Natural killer cell (primary cell): ENCODE results near the gene PRKN. TPM values are rescaled to one million over a fixed set of nuclear protein-coding genes. Genes with fewer than 3 reads are reported as not detected.
"Not testable (repeated sequence)": the region's sequence is repeated elsewhere in the genome, so short reads cannot be mapped to it uniquely, and the experiment has no call there.

Experiments
- ATAC-seq, 3 donors: fragments of 150-1000 bp in 2 of 3; fragments of 200-7000 bp in 1 of 3; cut with Tn5 transposase; 1 replicate in 1 of 3; 2 replicates in 2 of 3; pipeline ENCODE4 v1.10.0; 2021; ENCODE audit warnings: mild to moderate bottlenecking in 2 of 3, moderate library complexity in 2 of 3
- DNase-seq, 2 donors: peaks; one replicate each; pipeline versions ENCODE4 v3.0.0 to v3.0.0-alpha.2; 2013 to 2021; ENCODE audit warnings: mixed read lengths in 1 of 2
- H3K27ac ChIP-seq: one replicate; pipeline ENCODE4 v1.5.1; 2013; ENCODE audit warnings: mild to moderate bottlenecking, low read length
- H3K27me3 ChIP-seq: one replicate; pipeline ENCODE4 v1.6.1; 2013; ENCODE audit warnings: low read length; ENCODE audit not compliant: control insufficient read depth, insufficient read depth
- H3K36me3 ChIP-seq: one replicate; pipeline ENCODE4 v1.6.1; 2013; ENCODE audit warnings: low read length; ENCODE audit not compliant: control insufficient read depth, insufficient read depth
- H3K4me1 ChIP-seq: one replicate; pipeline ENCODE4 v1.6.1; 2013; ENCODE audit warnings: low read length; ENCODE audit not compliant: control insufficient read depth, insufficient read depth
- H3K4me3 ChIP-seq: one replicate; pipeline ENCODE4 v1.5.1; 2013; ENCODE audit warnings: low read length
- H3K9me3 ChIP-seq: one replicate; pipeline ENCODE4 v1.6.1; 2013; ENCODE audit warnings: low read length; ENCODE audit not compliant: control insufficient read depth, insufficient read depth
- H3K27ac Mint-ChIP-seq, 2 donors: one replicate each; pipeline ENCODE4 v1.8.0; 2022; ENCODE audit warnings: mild to moderate bottlenecking in 2 of 2, mixed read lengths in 2 of 2, moderate library complexity in 1 of 2
- H3K27me3 Mint-ChIP-seq, 2 donors: one replicate each; pipeline ENCODE4 v1.8.0; 2022; ENCODE audit warnings: low read depth in 2 of 2, mixed read lengths in 2 of 2
- H3K36me3 Mint-ChIP-seq: one replicate; pipeline ENCODE4 v1.8.0; 2022; ENCODE audit warnings: mixed read lengths
- H3K4me1 Mint-ChIP-seq, 2 donors: one replicate each; pipeline ENCODE4 v1.8.0; 2022; ENCODE audit warnings: mixed read lengths in 2 of 2
- H3K4me3 Mint-ChIP-seq: one replicate; pipeline ENCODE4 v1.8.0; 2022; ENCODE audit warnings: mild to moderate bottlenecking, moderate library complexity, mixed read lengths
- H3K9me3 Mint-ChIP-seq, 2 donors: one replicate each; pipeline ENCODE4 v1.8.0; 2022; ENCODE audit warnings: mixed read lengths in 2 of 2
- WGBS: methylation state at CpG from one replicate; pipeline ENCODE4 v1.1.7; 2013; ENCODE audit warnings: missing lambda C conversion rate; ENCODE audit not compliant: insufficient coverage; 5-methylcytosine and 5-hydroxymethylcytosine counted together
- intact Hi-C: fragments of 100-400 bp; cut with micrococcal nuclease; formaldehyde crosslinking; loops from one replicate; pipeline ENCODE4 v1.14.2; 2022
- total RNA-seq, 4 donors: library from RNA; stranded (reverse); fragments of 120-200 nt in 1 of 4; gene quantifications; one replicate each; pipeline versions ENCODE4 v1.2.3 to v1.2.4, GENCODE V29; 2013 to 2022
- TF ChIP-seq, protein P1 (sequence below): fragments of 200-600 bp; IDR thresholded peaks from one replicate; pipeline ENCODE4 v1.8.0; 2022; ENCODE audit warnings: antibody characterized with exemption

Gene PRKN
- total RNA-seq, 3 donors from 2014 or later (not counting 1 experiment from before 2014, with no cell fraction given) = 1.4 to 1.9 (median 1.9) TPM

DNA sequence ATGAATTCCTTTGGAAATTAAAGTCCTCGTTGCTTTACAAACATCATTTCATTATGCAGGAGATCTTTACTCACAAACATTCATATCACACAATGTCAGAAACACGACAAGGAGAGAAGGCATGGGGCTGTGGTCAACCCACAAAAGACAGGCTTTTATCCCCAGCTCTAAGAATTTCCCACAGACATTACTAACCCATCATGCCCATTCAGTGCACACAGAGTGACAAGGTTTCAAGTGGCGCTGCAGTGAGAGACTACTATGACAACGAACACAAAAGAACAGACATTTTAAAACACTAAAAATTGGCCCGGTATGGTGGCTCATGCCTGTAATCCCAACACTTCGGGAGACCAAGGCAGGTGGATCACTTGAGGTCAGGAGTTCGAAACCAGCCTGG lies 873.9 kb downstream of the PRKN start:
- no peaks in the 10 kb centered on the region for H3K9me3 ChIP-seq
- TF ChIP-seq, protein P1, sequence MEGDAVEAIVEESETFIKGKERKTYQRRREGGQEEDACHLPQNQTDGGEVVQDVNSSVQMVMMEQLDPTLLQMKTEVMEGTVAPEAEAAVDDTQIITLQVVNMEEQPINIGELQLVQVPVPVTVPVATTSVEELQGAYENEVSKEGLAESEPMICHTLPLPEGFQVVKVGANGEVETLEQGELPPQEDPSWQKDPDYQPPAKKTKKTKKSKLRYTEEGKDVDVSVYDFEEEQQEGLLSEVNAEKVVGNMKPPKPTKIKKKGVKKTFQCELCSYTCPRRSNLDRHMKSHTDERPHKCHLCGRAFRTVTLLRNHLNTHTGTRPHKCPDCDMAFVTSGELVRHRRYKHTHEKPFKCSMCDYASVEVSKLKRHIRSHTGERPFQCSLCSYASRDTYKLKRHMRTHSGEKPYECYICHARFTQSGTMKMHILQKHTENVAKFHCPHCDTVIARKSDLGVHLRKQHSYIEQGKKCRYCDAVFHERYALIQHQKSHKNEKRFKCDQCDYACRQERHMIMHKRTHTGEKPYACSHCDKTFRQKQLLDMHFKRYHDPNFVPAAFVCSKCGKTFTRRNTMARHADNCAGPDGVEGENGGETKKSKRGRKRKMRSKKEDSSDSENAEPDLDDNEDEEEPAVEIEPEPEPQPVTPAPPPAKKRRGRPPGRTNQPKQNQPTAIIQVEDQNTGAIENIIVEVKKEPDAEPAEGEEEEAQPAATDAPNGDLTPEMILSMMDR = no peak
- no peak overlapping the region for H3K27ac ChIP-seq
- no peaks in the 10 kb centered on the region for H3K4me1 ChIP-seq
- H3K36me3 ChIP-seq = no peaks in the 10 kb centered on the region
- Mint-ChIP-seq H3K27ac (no peak overlapping the region), H3K4me3 (no peak overlapping the region), H3K27me3 (no peaks in the 10 kb centered on the region), H3K36me3 (no peaks in the 10 kb centered on the region), H3K4me1 (no peaks in the 10 kb centered on the region), H3K9me3 (no peaks in the 10 kb centered on the region)
- ATAC-seq (no peak), DNase-seq (no peak)
- H3K4me3 ChIP-seq = no peak overlapping the region
- H3K27me3 ChIP-seq = no peaks in the 10 kb centered on the region
- WGBS = 67% methylated on average over 7 of the region's 7 CpGs
- intact Hi-C loops = no loop called here

- H3K27me3 ChIP-seq, H3K27ac Mint-ChIP-seq, intact Hi-C loops, ATAC-seq, DNase-seq, H3K36me3 Mint-ChIP-seq, H3K4me3 Mint-ChIP-seq, H3K4me3 ChIP-seq, H3K36me3 ChIP-seq, H3K27me3 Mint-ChIP-seq, H3K4me1 Mint-ChIP-seq, H3K4me1 ChIP-seq, H3K9me3 Mint-ChIP-seq, H3K9me3 ChIP-seq, H3K27ac ChIP-seq: not testable (repeated sequence)
- 96% methylated on average over 12 of the region's 12 CpGs for WGBS
Measured at GRCh38 chr6:161851486-161851885, 876.1 kb downstream of the PRKN start.

- Mint-ChIP-seq H3K9me3 (no peaks in the 10 kb centered on the region), H3K27ac (no peak overlapping the region), H3K4me3 (no peak overlapping the region), H3K36me3 (no peaks in the 10 kb centered on the region), H3K4me1 (no peaks in the 10 kb centered on the region), H3K27me3 (no peaks in the 10 kb centered on the region)
- no peak for ATAC-seq
- Histone ChIP-seq H3K36me3 (no peaks in the 10 kb centered on the region), H3K4me3 (no peak overlapping the region), H3K27ac (no peak overlapping the region), H3K4me1 (no peaks in the 10 kb centered on the region), H3K27me3 (no peaks in the 10 kb centered on the region), H3K9me3 (no peaks in the 10 kb centered on the region)
- TF ChIP-seq, protein P1 = no peak
- intact Hi-C loops = no loop called here
- 89% methylated on average over 1 of the region's 2 CpGs for WGBS
- DNase-seq = no peak
Measured at GRCh38 chr6:161850562-161850961, 877.0 kb downstream of the PRKN start.

DNA sequence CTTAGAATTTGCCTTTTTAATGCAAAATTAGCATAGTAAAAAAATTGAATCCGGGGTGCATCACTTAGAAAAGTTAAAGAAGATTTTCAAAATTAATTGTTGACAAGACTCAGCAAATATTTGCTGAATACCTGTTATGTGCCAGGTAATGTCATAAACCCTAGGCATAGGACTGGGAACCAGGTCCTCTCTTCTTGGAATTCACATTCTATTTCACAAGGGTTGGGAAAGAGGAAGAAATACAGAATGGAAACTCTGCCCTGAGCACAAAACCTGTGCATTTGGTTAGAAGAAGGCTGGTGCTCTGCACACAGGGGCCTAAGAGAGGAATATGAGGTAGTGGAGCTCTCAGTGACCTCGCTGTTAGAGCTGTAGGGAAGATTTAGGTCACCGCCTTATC lies 879.9 kb downstream of the PRKN start:
- Histone ChIP-seq H3K9me3 (no peaks in the 10 kb centered on the region), H3K4me1 (no peaks in the 10 kb centered on the region), H3K4me3 (no peak overlapping the region), H3K36me3 (no peaks in the 10 kb centered on the region), H3K27me3 (no peaks in the 10 kb centered on the region), H3K27ac (no peak overlapping the region)
- no peaks in the 10 kb centered on the region for H3K4me1 Mint-ChIP-seq
- 79% methylated on average over 3 of the region's 3 CpGs for WGBS
- no peaks in the 10 kb centered on the region for H3K27me3 Mint-ChIP-seq
- no peak overlapping the region for H3K4me3 Mint-ChIP-seq
- no peaks in the 10 kb centered on the region for H3K36me3 Mint-ChIP-seq
- intact Hi-C loops = no loop called here
- ATAC-seq (no peak), DNase-seq (no peak)
- TF ChIP-seq, protein P1 = no peak
- H3K27ac Mint-ChIP-seq = no peak overlapping the region
- H3K9me3 Mint-ChIP-seq = no peaks in the 10 kb centered on the region
